Subcutaneous adipose tissue (tissue), 4 donors: Measurements from ENCODE around the gene RCCD1. TPM values are rescaled to one million over a fixed set of nuclear protein-coding genes. Genes with fewer than 3 reads are reported as not detected.

Source experiments
- CTCF ChIP-seq: fragments of 450-650 bp; IDR thresholded peaks from one replicate; pipeline ENCODE4 v1.5.1; 2016; ENCODE audit warnings: low read depth, mild to moderate bottlenecking, control low read depth, antibody characterized with exemption, moderate library complexity
- total RNA-seq, 4 donors: library from RNA; depleted of rRNA; stranded (reverse); fragments of >200 nt; gene quantifications; one replicate each; pipeline ENCODE4 v1.1.0, GENCODE V29; 2016

The RCCD1 gene
- total RNA-seq, 4 donors from 2014 or later, result 4.2 to 6.6 (median 5.5) TPM

- no peak for TF ChIP-seq CTCF
Measured at GRCh38 chr15:90957031-90957790, 2.5 kb downstream of the RCCD1 start.

- no peak for TF ChIP-seq CTCF
Measured at GRCh38 chr15:90957791-90958190, 3.1 kb downstream of the RCCD1 start.

GRCh38 chr15:90959028-90959595 lies 4.4 kb downstream of the RCCD1 start:
- no peak for TF ChIP-seq CTCF

GRCh38 chr15:90959894-90960293 lies 5.2 kb downstream of the RCCD1 start:
- TF ChIP-seq CTCF, result no peak

- no peak for TF ChIP-seq CTCF
Measured at GRCh38 chr15:90960298-90961091, 5.8 kb downstream of the RCCD1 start.

- TF ChIP-seq CTCF, result no peak
Measured at GRCh38 chr15:90962021-90962420, 7.3 kb downstream of the RCCD1 start.

- TF ChIP-seq CTCF, result no peak
Measured at GRCh38 chr15:90966262-90966661, 11.6 kb downstream of the RCCD1 start.
